GM12878 (cell line): ENCODE data around the gene IL1RAPL1. TPM values are rescaled to one million over a fixed set of nuclear protein-coding genes. Genes with fewer than 3 reads are reported as not detected.

Source experiments
- ATAC-seq: fragments of 200-7000 bp; cut with Tn5 transposase; 3 replicates; pipeline ENCODE4 v1.9.1; 2020; ENCODE audit warnings: mild to moderate bottlenecking, moderate library complexity
- BruUV-seq: library from RNA; stranded (reverse); fragments of 400-500 nt; replicated peaks from 2 replicates; lab custom pipeline; 2021; lab: Mats Ljungman, UMichigan
- CTCF ChIA-PET: fragments of 300-600 bp; sonication (Branson Sonifier 250); formaldehyde crosslinking; extraction: SDS; loops from one replicate; lab custom pipeline; 2021; ENCODE audit warnings: inconsistent platforms; lab: Yijun Ruan, JAX
- POLR2A ChIA-PET: fragments of 350-600 bp; formaldehyde crosslinking; extraction: SDS; loops from one replicate; lab custom pipeline; 2021; ENCODE audit warnings: inconsistent platforms; lab: Charles Lee
- RAD21 ChIA-PET: fragments of 300-600 bp; sonication (Branson Sonifier 250); formaldehyde crosslinking; loops from one replicate; lab custom pipeline; 2023; ENCODE audit warnings: antibody characterized with exemption; ENCODE audit not compliant: unreplicated experiment; lab: Charles Lee
- SMC1A ChIA-PET: fragments of 300-600 bp; sonication (Branson Sonifier 250); formaldehyde crosslinking; loops from one replicate; lab custom pipeline; 2023; ENCODE audit not compliant: unreplicated experiment, uncharacterized antibody; lab: Charles Lee
- DNase-seq: peaks from one replicate; pipeline ENCODE4 v3.0.0-alpha.2; 2011; ENCODE audit warnings: low read depth, low spot score
- FAIRE-seq: peaks from 3 replicates; lab custom pipeline; 2011; peaks lifted over from hg19 to GRCh38; lab: Jason Lieb, UNC
- H2AFZ ChIP-seq: 2 replicates; pipeline ENCODE4 v1.6.0; 2011; ENCODE audit warnings: low read depth, low read length, control low read depth; ENCODE audit not compliant: control insufficient read depth
- H3K27ac ChIP-seq: 2 replicates; pipeline ENCODE4 v1.5.1; 2011; ENCODE audit warnings: control low read depth; ENCODE audit not compliant: control insufficient read depth, insufficient read depth
- H3K27me3 ChIP-seq, 2 experiments: replicated peaks in 1 of 2; 2 replicates each; pipeline versions ENCODE4 v1.6.0 to v1.6.1; 2011; ENCODE audit warnings: low read length in 1 of 2; ENCODE audit not compliant: control insufficient read depth in 2 of 2, insufficient read depth in 2 of 2
- H3K36me3 ChIP-seq, 2 experiments: 2 replicates each; pipeline ENCODE4 v1.5.1; 2011; ENCODE audit warnings: low read length in 1 of 2; ENCODE audit not compliant: control insufficient read depth in 2 of 2, insufficient read depth in 2 of 2
- H3K4me1 ChIP-seq: 2 replicates; pipeline ENCODE4 v1.6.1; 2011; ENCODE audit warnings: mild to moderate bottlenecking, low read length, moderate library complexity, mixed read lengths; ENCODE audit not compliant: control insufficient read depth, insufficient read depth
- H3K4me2 ChIP-seq: 2 replicates; pipeline ENCODE4 v1.6.0; 2011; ENCODE audit warnings: control low read depth; ENCODE audit not compliant: control insufficient read depth, insufficient read depth
- H3K4me3 ChIP-seq: fragments of 200-600 bp; sonication (generic); 2 replicates; pipeline ENCODE4 v1.5.1; 2016
- H3K79me2 ChIP-seq: 2 replicates; pipeline ENCODE4 v1.6.0; 2011; ENCODE audit warnings: low read length; ENCODE audit not compliant: control insufficient read depth, insufficient read depth
- H3K9ac ChIP-seq: 2 replicates; pipeline ENCODE4 v1.8.0; 2011; ENCODE audit warnings: low read length, control low read depth, mixed read lengths; ENCODE audit not compliant: control insufficient read depth, insufficient read depth
- H3K9me3 ChIP-seq: replicated peaks from 3 replicates; pipeline ENCODE4 v1.5.1; 2011; ENCODE audit warnings: mild to moderate bottlenecking, low read length; ENCODE audit not compliant: control insufficient read depth, insufficient read depth
- H4K20me1 ChIP-seq: 2 replicates; pipeline ENCODE4 v1.6.0; 2011; ENCODE audit not compliant: control insufficient read depth, insufficient read depth
- ATF7 ChIP-seq: fragments of 450-650 bp; IDR thresholded peaks from 2 replicates; pipeline ENCODE4 v1.6.1; 2016; ENCODE audit warnings: low read depth, mild to moderate bottlenecking
- CBFB ChIP-seq: IDR thresholded peaks from 2 replicates; pipeline ENCODE4 v1.6.1; 2016; ENCODE audit warnings: antibody characterized with exemption, low read depth
- CBX3 ChIP-seq: fragments of 200-600 bp; sonication (generic); IDR thresholded peaks from 2 replicates; pipeline ENCODE4 v1.6.1; 2016; ENCODE audit warnings: low read depth, borderline replicate concordance
- FOXM1 ChIP-seq: IDR thresholded peaks from 2 replicates; pipeline ENCODE4 v1.6.1; 2012; ENCODE audit warnings: low read depth, mild to moderate bottlenecking, inconsistent platforms, low read length, moderate library complexity
- JUND ChIP-seq: IDR thresholded peaks from 2 replicates; pipeline ENCODE4 v1.6.1; 2012; ENCODE audit warnings: low read depth, mild to moderate bottlenecking, low read length, improper control_type of control experiment, moderate library complexity
- KAT2A ChIP-seq: conservative IDR thresholded peaks from 2 replicates; pipeline ENCODE4 v1.6.1; 2011; ENCODE audit warnings: low read depth, low read length; ENCODE audit not compliant: control insufficient read depth
- MTA3 ChIP-seq: IDR thresholded peaks from 2 replicates; pipeline ENCODE4 v1.6.1; 2012; ENCODE audit warnings: low read length, inconsistent platforms, borderline replicate concordance
- RB1 ChIP-seq: fragments of 450-650 bp; formaldehyde crosslinking; IDR thresholded peaks from 2 replicates; pipeline ENCODE4 v1.6.1; 2017; ENCODE audit warnings: mild to moderate bottlenecking, borderline replicate concordance
- WGBS: methylation state at CpG from one replicate; pipeline ENCODE4 v1.1.6; 2016; ENCODE audit warnings: low lambda C conversion rate; ENCODE audit not compliant: insufficient replicate concordance, insufficient coverage; ENCODE audit errors: missing lambda C conversion rate; 5-methylcytosine and 5-hydroxymethylcytosine counted together
- in situ Hi-C: fragments of 300-500 bp; cut with MboI; formaldehyde crosslinking; loops from 9 replicates; pipeline ENCODE4 v1.14.3; 2018; ENCODE audit warnings: mixed read lengths
- intact Hi-C: fragments of 100-400 bp; cut with micrococcal nuclease; formaldehyde crosslinking; loops from one replicate; pipeline ENCODE4 v1.14.2; 2022; ENCODE audit not compliant: unreplicated experiment
- polyA plus RNA-seq, 11 experiments: library from polyadenylated mRNA; depleted of rRNA in 4 of 11; unstranded in 6 of 11; stranded (reverse) in 5 of 11; fragments of >200 nt; fragmentation: Nextera tagmentation in 4 of 11; fragmentation: Illumina TruSeq in 1 of 11; extraction: Ambion mirVana in 4 of 11; extraction: Trizol in 1 of 11; gene quantifications; 1 replicate in 1 of 11; 2 replicates in 10 of 11; pipeline versions ENCODE4 v1.2.1 to v1.2.3, GENCODE V29; 2011 to 2016; ENCODE audit warnings: inconsistent platforms in 2 of 11, missing spikeins in 2 of 11, low read depth in 1 of 11
- total RNA-seq, 4 experiments: library from RNA; depleted of rRNA in 3 of 4; stranded (reverse); fragments of >200 nt in 3 of 4; fragmentation: Illumina TruSeq in 1 of 4; extraction: Trizol in 1 of 4; gene quantifications; 2 replicates each; pipeline versions ENCODE4 v1.2.1 to v1.2.3, GENCODE V29; 2013 to 2021
- TF ChIP-seq, protein P1 (sequence below): IDR thresholded peaks from 2 replicates; pipeline ENCODE4 v1.6.1; 2011; ENCODE audit warnings: low read depth, low read length, improper control_type of control experiment, borderline replicate concordance
- TF ChIP-seq, protein P2 (sequence below): fragments of 450-650 bp; IDR thresholded peaks from 2 replicates; pipeline ENCODE4 v1.6.1; 2014; ENCODE audit warnings: mild to moderate bottlenecking
- TF ChIP-seq, protein P3 (sequence below): fragments of 450-650 bp; formaldehyde crosslinking; IDR thresholded peaks from 2 replicates; pipeline ENCODE4 v1.5.0; 2022; ENCODE audit warnings: mild to moderate bottlenecking, missing genetic modification characterization

The IL1RAPL1 gene
- total and polyA plus RNA-seq, 10 of the 15 experiments (the other 5 are each of a cell fraction or from before 2014, with no cell fraction given) = not detected

DNA sequence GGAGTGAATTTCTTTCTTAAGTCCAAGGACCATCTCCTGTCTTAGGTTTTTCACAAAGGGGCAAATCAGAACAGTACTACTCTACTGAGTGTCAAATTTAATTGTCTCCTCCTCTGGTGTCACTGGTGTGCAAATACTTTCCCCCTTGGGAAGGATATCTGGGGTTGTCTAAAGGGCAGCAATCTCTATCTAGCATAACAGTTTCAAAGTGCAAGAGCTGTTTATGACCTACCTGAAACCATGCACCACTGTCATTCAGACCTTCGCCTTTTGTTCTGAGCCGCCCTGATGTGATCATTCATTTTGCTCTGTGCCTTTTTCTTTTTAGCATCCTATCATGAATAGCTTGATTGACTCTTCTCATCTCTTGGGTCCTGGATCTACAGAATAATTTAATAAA, 39.3 kb downstream of the IL1RAPL1 start:
- Histone ChIP-seq H3K4me1 (no peaks in the 10 kb centered on the region), H3K4me3 (no peak overlapping the region), H3K79me2 (no peaks in the 10 kb centered on the region), H3K4me2 (no peak overlapping the region), H3K9ac (no peak overlapping the region), H4K20me1 (no peaks in the 10 kb centered on the region), H3K27ac (no peak overlapping the region), H2AFZ (no peak overlapping the region)
- in situ Hi-C loops = no loop called here
- CTCF ChIA-PET = no interaction called here
- no TSS peak for BruUV-seq
- no peak for TF ChIP-seq JUND
- TF ChIP-seq, protein P1, sequence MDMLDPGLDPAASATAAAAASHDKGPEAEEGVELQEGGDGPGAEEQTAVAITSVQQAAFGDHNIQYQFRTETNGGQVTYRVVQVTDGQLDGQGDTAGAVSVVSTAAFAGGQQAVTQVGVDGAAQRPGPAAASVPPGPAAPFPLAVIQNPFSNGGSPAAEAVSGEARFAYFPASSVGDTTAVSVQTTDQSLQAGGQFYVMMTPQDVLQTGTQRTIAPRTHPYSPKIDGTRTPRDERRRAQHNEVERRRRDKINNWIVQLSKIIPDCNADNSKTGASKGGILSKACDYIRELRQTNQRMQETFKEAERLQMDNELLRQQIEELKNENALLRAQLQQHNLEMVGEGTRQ = no peak
- no peak for TF ChIP-seq KAT2A
- TF ChIP-seq, all 136 proteins: peak for 0
- Histone ChIP-seq H3K9me3 (no peaks in the 10 kb centered on the region), H3K36me3 (no peaks in the 10 kb centered on the region), H3K27me3 (no peaks in the 10 kb centered on the region; a peak in 1 of 4 replicates)
- FAIRE-seq (no peak), DNase-seq (no peak), ATAC-seq (no peak)
- SMC1A ChIA-PET = interaction anchor here (1.8 kb wide), 1 partner anchor 10 kb away, joined by 4 read pairs; no protein-coding TSS in a partner anchor
- RAD21 ChIA-PET = no interaction called here
- intact Hi-C loops = no loop called here
- WGBS = 0% methylated on average over 2 of the region's 2 CpGs
- POLR2A ChIA-PET = no interaction called here

DNA sequence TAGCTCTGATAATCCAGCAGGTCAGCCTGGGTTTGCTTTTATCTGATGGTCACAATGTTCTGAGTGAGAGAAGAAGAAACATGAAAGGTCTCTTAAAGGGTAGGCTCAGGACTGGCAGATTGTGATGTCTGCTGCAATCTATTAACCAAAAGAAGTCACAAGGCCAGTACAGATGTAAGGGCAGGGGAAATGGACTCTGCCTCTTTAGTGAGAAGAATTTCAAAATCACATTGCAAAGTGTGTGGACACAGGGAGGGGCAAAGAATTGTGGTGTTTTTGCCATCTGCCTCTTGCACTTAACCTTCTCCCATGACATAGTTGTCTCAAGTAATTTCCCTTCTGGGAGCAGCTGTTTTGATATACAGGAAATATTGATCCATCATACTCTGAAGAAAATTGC, 40.9 kb downstream of the IL1RAPL1 start:
- CTCF ChIA-PET = no interaction called here
- H3K79me2 ChIP-seq = no peaks in the 10 kb centered on the region
- ATAC-seq = no peak
- H3K9ac ChIP-seq = no peak overlapping the region
- no peaks in the 10 kb centered on the region for H4K20me1 ChIP-seq
- no TSS peak for BruUV-seq
- intact Hi-C loops = no loop called here
- no peaks in the 10 kb centered on the region for H3K9me3 ChIP-seq
- no peaks in the 10 kb centered on the region for H3K27me3 ChIP-seq
- no peak overlapping the region for H2AFZ ChIP-seq
- no peak overlapping the region for H3K4me2 ChIP-seq
- in situ Hi-C loops = no loop called here
- no peak for DNase-seq
- H3K4me1 ChIP-seq = no peaks in the 10 kb centered on the region
- H3K27ac ChIP-seq = no peak overlapping the region
- no peak overlapping the region for H3K4me3 ChIP-seq
- H3K36me3 ChIP-seq = no peaks in the 10 kb centered on the region
- SMC1A ChIA-PET = interaction anchor here (0.5 kb wide), 1 partner anchor 1028 kb away, joined by 4 read pairs; no protein-coding TSS in a partner anchor
- POLR2A ChIA-PET = no interaction called here
- FAIRE-seq = no peak
- RAD21 ChIA-PET = no interaction called here
- TF ChIP-seq, protein P2, sequence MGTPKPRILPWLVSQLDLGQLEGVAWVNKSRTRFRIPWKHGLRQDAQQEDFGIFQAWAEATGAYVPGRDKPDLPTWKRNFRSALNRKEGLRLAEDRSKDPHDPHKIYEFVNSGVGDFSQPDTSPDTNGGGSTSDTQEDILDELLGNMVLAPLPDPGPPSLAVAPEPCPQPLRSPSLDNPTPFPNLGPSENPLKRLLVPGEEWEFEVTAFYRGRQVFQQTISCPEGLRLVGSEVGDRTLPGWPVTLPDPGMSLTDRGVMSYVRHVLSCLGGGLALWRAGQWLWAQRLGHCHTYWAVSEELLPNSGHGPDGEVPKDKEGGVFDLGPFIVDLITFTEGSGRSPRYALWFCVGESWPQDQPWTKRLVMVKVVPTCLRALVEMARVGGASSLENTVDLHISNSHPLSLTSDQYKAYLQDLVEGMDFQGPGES = no peak
- TF ChIP-seq ATF7 (no peak), RB1 (no peak), CBFB (no peak), CBX3 (no peak), MTA3 (no peak), FOXM1 (no peak)
- TF ChIP-seq, protein P3, sequence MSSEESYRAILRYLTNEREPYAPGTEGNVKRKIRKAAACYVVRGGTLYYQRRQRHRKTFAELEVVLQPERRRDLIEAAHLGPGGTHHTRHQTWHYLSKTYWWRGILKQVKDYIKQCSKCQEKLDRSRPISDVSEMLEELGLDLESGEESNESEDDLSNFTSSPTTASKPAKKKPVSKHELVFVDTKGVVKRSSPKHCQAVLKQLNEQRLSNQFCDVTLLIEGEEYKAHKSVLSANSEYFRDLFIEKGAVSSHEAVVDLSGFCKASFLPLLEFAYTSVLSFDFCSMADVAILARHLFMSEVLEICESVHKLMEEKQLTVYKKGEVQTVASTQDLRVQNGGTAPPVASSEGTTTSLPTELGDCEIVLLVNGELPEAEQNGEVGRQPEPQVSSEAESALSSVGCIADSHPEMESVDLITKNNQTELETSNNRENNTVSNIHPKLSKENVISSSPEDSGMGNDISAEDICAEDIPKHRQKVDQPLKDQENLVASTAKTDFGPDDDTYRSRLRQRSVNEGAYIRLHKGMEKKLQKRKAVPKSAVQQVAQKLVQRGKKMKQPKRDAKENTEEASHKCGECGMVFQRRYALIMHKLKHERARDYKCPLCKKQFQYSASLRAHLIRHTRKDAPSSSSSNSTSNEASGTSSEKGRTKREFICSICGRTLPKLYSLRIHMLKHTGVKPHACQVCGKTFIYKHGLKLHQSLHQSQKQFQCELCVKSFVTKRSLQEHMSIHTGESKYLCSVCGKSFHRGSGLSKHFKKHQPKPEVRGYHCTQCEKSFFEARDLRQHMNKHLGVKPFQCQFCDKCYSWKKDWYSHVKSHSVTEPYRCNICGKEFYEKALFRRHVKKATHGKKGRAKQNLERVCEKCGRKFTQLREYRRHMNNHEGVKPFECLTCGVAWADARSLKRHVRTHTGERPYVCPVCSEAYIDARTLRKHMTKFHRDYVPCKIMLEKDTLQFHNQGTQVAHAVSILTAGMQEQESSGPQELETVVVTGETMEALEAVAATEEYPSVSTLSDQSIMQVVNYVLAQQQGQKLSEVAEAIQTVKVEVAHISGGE (CRISPR knock-in tag) = no peak
